H1 (cell line): Measurements from ENCODE around the gene CCDC83. TPM values are rescaled to one million over a fixed set of nuclear protein-coding genes. Genes with fewer than 3 reads are reported as not detected.

Experiments used
- CTCF ChIA-PET: fragments of 300-600 bp; sonication (Branson Sonifier 250); formaldehyde crosslinking; loops from one replicate; lab custom pipeline; 2021; ENCODE audit not compliant: partially characterized antibody; lab: Charles Lee
- POLR2A ChIA-PET: fragments of 300-600 bp; sonication (Branson Sonifier 250); formaldehyde crosslinking; loops from one replicate; lab custom pipeline; 2021; ENCODE audit warnings: inconsistent platforms; ENCODE audit not compliant: partially characterized antibody; lab: Charles Lee
- DNase-seq, 2 experiments: peaks; one replicate each; pipeline versions ENCODE4 v3.0.0 to v3.0.0-alpha.2; 2010 to 2022; ENCODE audit warnings: low spot score in 2 of 2, low read depth in 1 of 2, mixed read lengths in 1 of 2
- FAIRE-seq: peaks from 2 replicates; lab custom pipeline; 2011; peaks lifted over from hg19 to GRCh38; lab: Jason Lieb, UNC
- H2AFZ ChIP-seq: 2 replicates; pipeline ENCODE4 v1.8.1; 2012; ENCODE audit warnings: low read length, inconsistent platforms
- H2AK5ac ChIP-seq: 2 replicates; pipeline ENCODE4 v1.6.1; 2013; ENCODE audit warnings: low read depth, low read length
- H2BK120ac ChIP-seq: replicated peaks from 2 replicates; pipeline ENCODE3; 2013; ENCODE audit warnings: low read depth, low read length, inconsistent platforms
- H2BK12ac ChIP-seq: 2 replicates; pipeline ENCODE4 v1.6.1; 2013; ENCODE audit warnings: low read depth, low read length
- H2BK15ac ChIP-seq: 2 replicates; pipeline ENCODE4 v1.6.1; 2013; ENCODE audit warnings: low read length
- H2BK20ac ChIP-seq: 2 replicates; pipeline ENCODE4 v1.6.1; 2013; ENCODE audit warnings: low read length
- H2BK5ac ChIP-seq: 2 replicates; pipeline ENCODE4 v1.6.1; 2013; ENCODE audit warnings: low read depth, low read length
- H3K14ac ChIP-seq: 2 replicates; pipeline ENCODE4 v1.6.1; 2013; ENCODE audit warnings: inconsistent platforms; ENCODE audit not compliant: insufficient read length
- H3K18ac ChIP-seq: 2 replicates; pipeline ENCODE4 v1.6.1; 2013; ENCODE audit warnings: low read length; ENCODE audit errors: extremely low read depth
- H3K23ac ChIP-seq: 2 replicates; pipeline ENCODE4 v1.6.1; 2013; ENCODE audit warnings: inconsistent platforms; ENCODE audit not compliant: insufficient read length
- H3K23me2 ChIP-seq: 2 replicates; pipeline ENCODE4 v1.6.1; 2013; ENCODE audit warnings: low read depth, low read length
- H3K27ac ChIP-seq: 2 replicates; pipeline ENCODE4 v1.6.1; 2011; ENCODE audit warnings: low read depth, low read length, inconsistent platforms
- H3K27me3 ChIP-seq, 4 experiments: replicated peaks in 1 of 4; 1 replicate in 1 of 4; 2 replicates in 3 of 4; pipeline versions ENCODE4 v1.6.1 to v1.8.1; 2011 to 2013; ENCODE audit warnings: low read length in 3 of 4, mild to moderate bottlenecking in 3 of 4, inconsistent platforms in 2 of 4, mixed read lengths in 2 of 4, moderate library complexity in 1 of 4; ENCODE audit not compliant: control insufficient read depth in 3 of 4, insufficient read depth in 3 of 4; ENCODE audit errors: extremely low read depth in 1 of 4
- H3K36me3 ChIP-seq, 4 experiments: 2 replicates each; pipeline versions ENCODE4 v1.6.1 to v1.8.1; 2011 to 2013; ENCODE audit warnings: mild to moderate bottlenecking in 4 of 4, low read length in 3 of 4, moderate library complexity in 2 of 4, control low read depth in 1 of 4, inconsistent platforms in 1 of 4; ENCODE audit not compliant: insufficient read depth in 4 of 4, control insufficient read depth in 2 of 4
- H3K4ac ChIP-seq: replicated peaks from 2 replicates; pipeline ENCODE3; 2013; ENCODE audit warnings: low read length, low read depth, mixed read lengths, inconsistent platforms; ENCODE audit not compliant: insufficient read length
- H3K4me1 ChIP-seq, 4 experiments: replicated peaks in 1 of 4; 1 replicate in 1 of 4; 2 replicates in 3 of 4; pipeline versions ENCODE4 v1.6.1 to v1.8.1; 2011 to 2013; ENCODE audit warnings: low read length in 3 of 4, inconsistent platforms in 2 of 4, mixed read lengths in 1 of 4; ENCODE audit not compliant: insufficient read depth in 4 of 4, control insufficient read depth in 3 of 4
- H3K4me2 ChIP-seq, 2 experiments: 2 replicates each; pipeline versions ENCODE4 v1.6.1 to v1.8.1; 2011 to 2013; ENCODE audit warnings: low read depth in 2 of 2, low read length in 2 of 2, control low read depth in 1 of 2, inconsistent platforms in 1 of 2, mild to moderate bottlenecking in 1 of 2; ENCODE audit not compliant: insufficient read depth in 1 of 2
- H3K4me3 ChIP-seq, 4 experiments: fragments of 200-600, 300-600 bp in 1 of 4; sonication (generic), shearing (Covaris generic), sonication (Bioruptor Twin) in 1 of 4; 2 replicates each; pipeline versions ENCODE4 v1.5.1 to v1.8.1; 2011 to 2016; ENCODE audit warnings: low read length in 4 of 4, low read depth in 3 of 4, control low read depth in 2 of 4, inconsistent platforms in 2 of 4, mild to moderate bottlenecking in 2 of 4, mixed read lengths in 1 of 4, moderate library complexity in 1 of 4; ENCODE audit not compliant: insufficient read depth in 2 of 4; ENCODE audit errors: extremely low read depth in 1 of 4
- H3K56ac ChIP-seq: replicated peaks from 2 replicates; pipeline ENCODE3; 2013; ENCODE audit warnings: low read depth, mild to moderate bottlenecking, mixed read lengths, low read length, inconsistent platforms; ENCODE audit not compliant: insufficient read length
- H3K79me1 ChIP-seq: 2 replicates; pipeline ENCODE4 v1.6.1; 2013; ENCODE audit warnings: low read depth, low read length, control low read depth
- H3K79me2 ChIP-seq, 2 experiments: 2 replicates each; pipeline versions ENCODE4 v1.6.1 to v1.8.1; 2012 to 2013; ENCODE audit warnings: low read length in 2 of 2, mild to moderate bottlenecking in 2 of 2, inconsistent platforms in 1 of 2; ENCODE audit not compliant: insufficient read depth in 2 of 2, control insufficient read depth in 1 of 2
- H3K9ac ChIP-seq, 4 experiments: replicated peaks in 1 of 4; 1 replicate in 1 of 4; 2 replicates in 3 of 4; pipeline versions ENCODE4 v1.6.1 to v1.8.1; 2011 to 2013; ENCODE audit warnings: low read depth in 3 of 4, low read length in 3 of 4, control low read depth in 2 of 4, mild to moderate bottlenecking in 2 of 4, moderate library complexity in 2 of 4, inconsistent platforms in 1 of 4; ENCODE audit errors: extremely low read depth in 1 of 4
- H3K9me3 ChIP-seq, 2 experiments: 2 replicates each; pipeline versions ENCODE4 v1.6.1 to v1.8.1; 2012 to 2013; ENCODE audit warnings: mild to moderate bottlenecking in 2 of 2, moderate library complexity in 2 of 2, control low read depth in 1 of 2, inconsistent platforms in 1 of 2, low read depth in 1 of 2, low read length in 1 of 2, mixed read lengths in 1 of 2; ENCODE audit not compliant: insufficient read depth in 2 of 2
- H4K20me1 ChIP-seq, 2 experiments: replicated peaks in 1 of 2; 2 replicates each; pipeline versions ENCODE3 to v1.8.1; 2011 to 2013; ENCODE audit warnings: inconsistent platforms in 2 of 2, low read length in 2 of 2, mild to moderate bottlenecking in 1 of 2; ENCODE audit not compliant: insufficient read depth in 2 of 2, control insufficient read depth in 1 of 2
- H4K5ac ChIP-seq: 2 replicates; pipeline ENCODE4 v1.6.1; 2013; ENCODE audit warnings: low read length, low read depth, mixed read lengths, inconsistent platforms; ENCODE audit not compliant: insufficient read length
- H4K8ac ChIP-seq: 2 replicates; pipeline ENCODE4 v1.8.0; 2013; ENCODE audit warnings: mild to moderate bottlenecking, moderate library complexity, low read length, inconsistent platforms; ENCODE audit not compliant: insufficient read depth; ENCODE audit errors: extremely low read depth
- H4K91ac ChIP-seq: replicated peaks from 2 replicates; pipeline ENCODE3; 2013; ENCODE audit warnings: low read length, mixed read lengths, inconsistent platforms; ENCODE audit not compliant: insufficient read length
- CEBPB ChIP-seq: IDR thresholded peaks from 2 replicates; pipeline ENCODE4 v1.6.1; 2012; ENCODE audit warnings: low read depth, low read length
- E2F6 ChIP-seq: IDR thresholded peaks from 2 replicates; pipeline ENCODE4 v1.6.1; 2012; ENCODE audit warnings: inconsistent platforms
- EP300 ChIP-seq, 2 experiments: IDR thresholded peaks; 1 replicate in 1 of 2; 2 replicates in 1 of 2; pipeline ENCODE4 v1.6.1; 2011 to 2012; ENCODE audit warnings: low read depth in 2 of 2, low read length in 2 of 2, mild to moderate bottlenecking in 2 of 2, borderline replicate concordance in 1 of 2, inconsistent platforms in 1 of 2, moderate library complexity in 1 of 2
- POLR2A ChIP-seq, 2 experiments: IDR thresholded peaks; 1 replicate in 1 of 2; 2 replicates in 1 of 2; pipeline ENCODE4 v1.6.1; 2011; ENCODE audit warnings: low read depth in 2 of 2, low read length in 2 of 2, mild to moderate bottlenecking in 2 of 2; ENCODE audit errors: control extremely low read depth in 1 of 2
- SAP30 ChIP-seq: fragments of 300-600 bp; sonication (generic); IDR thresholded peaks from 2 replicates; pipeline ENCODE4 v1.7.1; 2012; ENCODE audit warnings: low read length, moderate library complexity, mild to moderate bottlenecking, inconsistent platforms; ENCODE audit not compliant: insufficient read depth, insufficient replicate concordance
- TAF1 ChIP-seq: IDR thresholded peaks from 2 replicates; pipeline ENCODE4 v1.6.1; 2011; ENCODE audit warnings: mild to moderate bottlenecking, low read depth, low read length
- WGBS, 2 experiments: shearing (Covaris generic) in 1 of 2; methylation state at CpG; one replicate each; pipeline versions ENCODE4 v1.1.6 to v1.1.7; 2013 to 2015; ENCODE audit warnings: low lambda C conversion rate in 2 of 2, mixed read lengths in 2 of 2, inconsistent platforms in 1 of 2, low coverage in 1 of 2, missing lambda C conversion rate in 1 of 2; ENCODE audit not compliant: insufficient replicate concordance in 2 of 2, insufficient coverage in 1 of 2, insufficient read length in 1 of 2; ENCODE audit errors: extremely low coverage in 1 of 2, missing lambda C conversion rate in 1 of 2; 5-methylcytosine and 5-hydroxymethylcytosine counted together
- polyA plus RNA-seq, 7 experiments: library from polyadenylated mRNA; depleted of rRNA in 3 of 7; stranded (reverse) in 5 of 7; unstranded in 2 of 7; fragments of >200 nt in 5 of 7; fragments of 200-250 nt in 2 of 7; gene quantifications; 1 replicate in 5 of 7; 2 replicates in 1 of 7; 4 replicates in 1 of 7; pipeline versions ENCODE4 v1.2.1 to v1.2.3, GENCODE V29; 2011 to 2013; ENCODE audit warnings: missing spikeins in 2 of 7, mixed read lengths in 2 of 7
- total RNA-seq: library from RNA; stranded (reverse); fragmentation: NEBNext Ultra II Directional; extraction: Animal tissue kit (Norgen Biotek cat#: 25700); gene quantifications from 2 replicates; pipeline ENCODE4 v1.2.1, GENCODE V29; 2021

Gene CCDC83
- total and polyA plus RNA-seq, 2 of the 8 experiments (the other 6 are each of a cell fraction or from before 2014, with no cell fraction given) = not detected

DNA sequence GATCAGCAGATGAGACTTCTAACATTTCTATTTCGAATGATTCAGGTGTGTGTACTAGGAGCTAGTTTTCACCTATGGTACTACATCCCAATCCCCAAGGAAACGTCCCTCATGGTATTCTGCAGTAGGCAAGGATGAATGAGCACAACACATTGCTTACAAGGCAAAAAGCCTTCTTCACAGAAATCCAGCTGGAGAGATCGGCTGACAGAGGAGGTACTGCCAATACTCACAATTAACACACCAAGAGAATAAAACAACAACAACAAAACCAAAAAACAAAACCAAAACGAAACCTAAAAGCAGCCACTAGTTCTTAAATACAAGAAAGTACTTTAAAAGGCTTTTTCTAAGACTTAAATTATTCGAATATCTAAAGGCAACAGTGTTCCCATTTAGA lies 112.3 kb downstream of the CCDC83 start:
- Histone ChIP-seq H3K23ac (no peak overlapping the region), H3K18ac (no peak overlapping the region), H3K27me3 (no peaks in the 10 kb centered on the region), H2AK5ac (no peak overlapping the region), H3K9ac (peak overlapping the region in 1 of 4 experiments; percentile 34; a peak in 1 of 7 replicates), H4K91ac (no peak overlapping the region), H3K4ac (no peak overlapping the region), H2BK5ac (no peak overlapping the region), H4K8ac (no peak overlapping the region), H3K14ac (no peak overlapping the region), H4K20me1 (peaks cover 0 to 2% of the 10 kb centered on the region in 2 experiments), H3K79me2 (no peaks in the 10 kb centered on the region), H3K9me3 (no peaks in the 10 kb centered on the region), H2BK20ac (no peak overlapping the region), H3K4me3 (no peak overlapping the region), H3K56ac (no peak overlapping the region), H2BK120ac (no peak overlapping the region), H3K4me1 (no peaks in the 10 kb centered on the region), H2BK12ac (no peak overlapping the region), H4K5ac (no peak overlapping the region), H3K27ac (no peak overlapping the region), H2BK15ac (no peak overlapping the region), H3K4me2 (no peak overlapping the region), H3K23me2 (0 out of 2 replicates have a peak, but pooled peaks cover 2% of the 10 kb centered on the region), H3K36me3 (peaks cover 0 to 10% (median 4%) of the 10 kb centered on the region in 4 experiments; a peak in 4 of 8 replicates), H2AFZ (no peak overlapping the region), H3K79me1 (no peaks in the 10 kb centered on the region)
- CTCF ChIA-PET = interaction anchor here (1.1 kb wide), 2 partner anchors 19 to 222 kb away, joined by 3 to 4 read pairs; no protein-coding TSS in a partner anchor
- POLR2A ChIA-PET = interaction anchor here (0.9 kb wide), 1 partner anchor 13 kb away, joined by 3 read pairs; no protein-coding TSS in a partner anchor
- no peak for TF ChIP-seq SAP30
- no peak for TF ChIP-seq EP300 (IDR thresholded peaks at IDR 0.05; ENCODE audit: borderline replicate concordance in 1 of 2, low read depth in 2 of 2, low read length in 2 of 2)
- TF ChIP-seq POLR2A (IDR thresholded peaks at IDR 0.05; ENCODE audit: control extremely low read depth in 1 of 2, low read depth in 2 of 2, low read length in 2 of 2) = no peak
- TF ChIP-seq E2F6 = no peak
- TF ChIP-seq CEBPB = no peak
- no peak for TF ChIP-seq TAF1
- FAIRE-seq = no peak
- WGBS, 2 experiments = 73% methylated on average over 5 of the region's 5 CpGs; no CpG with 5 or more reads in 1 of the 2 experiments
- no peak for DNase-seq
